Measurements from ENCODE around the gene NEK10. TPM values are rescaled to one million over a fixed set of nuclear protein-coding genes. Genes with fewer than 3 reads are reported as not detected.
A peak's percentile ranks its signal among the peaks of the same experiment; 100 is the strongest.

Gene NEK10
- total and polyA plus RNA-seq, 2 of the 13 experiments (the other 11 are each of a cell fraction or from before 2014, with no cell fraction given), result 2.8 to 14.2 TPM

- TF ChIP-seq, protein P1, sequence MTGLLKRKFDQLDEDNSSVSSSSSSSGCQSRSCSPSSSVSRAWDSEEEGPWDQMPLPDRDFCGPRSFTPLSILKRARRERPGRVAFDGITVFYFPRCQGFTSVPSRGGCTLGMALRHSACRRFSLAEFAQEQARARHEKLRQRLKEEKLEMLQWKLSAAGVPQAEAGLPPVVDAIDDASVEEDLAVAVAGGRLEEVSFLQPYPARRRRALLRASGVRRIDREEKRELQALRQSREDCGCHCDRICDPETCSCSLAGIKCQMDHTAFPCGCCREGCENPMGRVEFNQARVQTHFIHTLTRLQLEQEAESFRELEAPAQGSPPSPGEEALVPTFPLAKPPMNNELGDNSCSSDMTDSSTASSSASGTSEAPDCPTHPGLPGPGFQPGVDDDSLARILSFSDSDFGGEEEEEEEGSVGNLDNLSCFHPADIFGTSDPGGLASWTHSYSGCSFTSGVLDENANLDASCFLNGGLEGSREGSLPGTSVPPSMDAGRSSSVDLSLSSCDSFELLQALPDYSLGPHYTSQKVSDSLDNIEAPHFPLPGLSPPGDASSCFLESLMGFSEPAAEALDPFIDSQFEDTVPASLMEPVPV (CRISPR knock-in tag; IDR thresholded peaks at IDR 0.05), result no peak
- TF ChIP-seq ZNF460 (CRISPR knock-in tag; IDR thresholded peaks at IDR 0.05; ENCODE audit: borderline replicate concordance) (no peak), ZFP36 (IDR thresholded peaks at IDR 0.05; ENCODE audit: borderline replicate concordance, low read depth, low read length, partially characterized antibody) (no peak), SALL1 (CRISPR knock-in tag; IDR thresholded peaks at IDR 0.05) (no peak; the same call in 1 of the 2 replicates), ZNF672 (CRISPR knock-in tag; IDR thresholded peaks at IDR 0.05) (no peak), ISX (CRISPR knock-in tag; conservative IDR thresholded peaks at IDR 0.05) (no peak), SMAD3 (CRISPR knock-in tag; IDR thresholded peaks at IDR 0.05) (no peak), EED (CRISPR knock-in tag; IDR thresholded peaks at IDR 0.05) (no peak), KDM3A (CRISPR knock-in tag; IDR thresholded peaks at IDR 0.05; ENCODE audit: low read depth) (no peak), TFDP2 (CRISPR knock-in tag; IDR thresholded peaks at IDR 0.05) (no peak), ZNF737 (CRISPR knock-in tag; IDR thresholded peaks at IDR 0.05; ENCODE audit: borderline replicate concordance) (no peak), EZH2 (conservative IDR thresholded peaks at IDR 0.05; ENCODE audit: low read depth, low read length) (no peak), ZXDC (CRISPR knock-in tag; IDR thresholded peaks at IDR 0.05) (no peak), CBX2 (IDR thresholded peaks at IDR 0.05; ENCODE audit: low read depth, low read length) (no peak), CBX2 (CRISPR knock-in tag; IDR thresholded peaks at IDR 0.05; ENCODE audit: low read depth) (no peak), TCF7 (IDR thresholded peaks at IDR 0.05; ENCODE audit: low read depth) (peak; percentile 80), ZNF670 (CRISPR knock-in tag; IDR thresholded peaks at IDR 0.05; ENCODE audit: borderline replicate concordance) (no peak), TERF1 (CRISPR knock-in tag; IDR thresholded peaks at IDR 0.05) (no peak), ZNF441 (CRISPR knock-in tag; IDR thresholded peaks at IDR 0.05; ENCODE audit: borderline replicate concordance) (no peak), ZNF839 (CRISPR knock-in tag; IDR thresholded peaks at IDR 0.05; ENCODE audit: borderline replicate concordance) (no peak)
- TF ChIP-seq, protein P2, sequence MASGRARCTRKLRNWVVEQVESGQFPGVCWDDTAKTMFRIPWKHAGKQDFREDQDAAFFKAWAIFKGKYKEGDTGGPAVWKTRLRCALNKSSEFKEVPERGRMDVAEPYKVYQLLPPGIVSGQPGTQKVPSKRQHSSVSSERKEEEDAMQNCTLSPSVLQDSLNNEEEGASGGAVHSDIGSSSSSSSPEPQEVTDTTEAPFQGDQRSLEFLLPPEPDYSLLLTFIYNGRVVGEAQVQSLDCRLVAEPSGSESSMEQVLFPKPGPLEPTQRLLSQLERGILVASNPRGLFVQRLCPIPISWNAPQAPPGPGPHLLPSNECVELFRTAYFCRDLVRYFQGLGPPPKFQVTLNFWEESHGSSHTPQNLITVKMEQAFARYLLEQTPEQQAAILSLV (CRISPR knock-in tag; IDR thresholded peaks at IDR 0.05; ENCODE audit: borderline replicate concordance), result no peak
- TF ChIP-seq, protein P3, sequence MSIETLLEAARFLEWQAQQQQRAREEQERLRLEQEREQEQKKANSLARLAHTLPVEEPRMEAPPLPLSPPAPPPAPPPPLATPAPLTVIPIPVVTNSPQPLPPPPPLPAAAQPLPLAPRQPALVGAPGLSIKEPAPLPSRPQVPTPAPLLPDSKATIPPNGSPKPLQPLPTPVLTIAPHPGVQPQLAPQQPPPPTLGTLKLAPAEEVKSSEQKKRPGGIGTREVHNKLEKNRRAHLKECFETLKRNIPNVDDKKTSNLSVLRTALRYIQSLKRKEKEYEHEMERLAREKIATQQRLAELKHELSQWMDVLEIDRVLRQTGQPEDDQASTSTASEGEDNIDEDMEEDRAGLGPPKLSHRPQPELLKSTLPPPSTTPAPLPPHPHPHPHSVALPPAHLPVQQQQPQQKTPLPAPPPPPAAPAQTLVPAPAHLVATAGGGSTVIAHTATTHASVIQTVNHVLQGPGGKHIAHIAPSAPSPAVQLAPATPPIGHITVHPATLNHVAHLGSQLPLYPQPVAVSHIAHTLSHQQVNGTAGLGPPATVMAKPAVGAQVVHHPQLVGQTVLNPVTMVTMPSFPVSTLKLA (IDR thresholded peaks at IDR 0.05), result no peak
Observed at GRCh38 chr3:27114684-27115083, 254.5 kb downstream of the NEK10 start (continued).

Measured in HepG2 (cell line).